H1 (cell line): ENCODE data around the gene NPFFR1. TPM values are rescaled to one million over a fixed set of nuclear protein-coding genes. Genes with fewer than 3 reads are reported as not detected.

Source experiments
- CTCF ChIA-PET: fragments of 300-600 bp; sonication (Branson Sonifier 250); formaldehyde crosslinking; loops from one replicate; lab custom pipeline; 2021; ENCODE audit not compliant: partially characterized antibody; lab: Charles Lee
- POLR2A ChIA-PET: fragments of 300-600 bp; sonication (Branson Sonifier 250); formaldehyde crosslinking; loops from one replicate; lab custom pipeline; 2021; ENCODE audit warnings: inconsistent platforms; ENCODE audit not compliant: partially characterized antibody; lab: Charles Lee
- DNase-seq, 2 experiments: peaks; one replicate each; pipeline versions ENCODE4 v3.0.0 to v3.0.0-alpha.2; 2010 to 2022; ENCODE audit warnings: low spot score in 2 of 2, low read depth in 1 of 2, mixed read lengths in 1 of 2
- FAIRE-seq: peaks from 2 replicates; lab custom pipeline; 2011; peaks lifted over from hg19 to GRCh38; lab: Jason Lieb, UNC
- H2AFZ ChIP-seq: 2 replicates; pipeline ENCODE4 v1.8.1; 2012; ENCODE audit warnings: low read length, inconsistent platforms
- H2AK5ac ChIP-seq: 2 replicates; pipeline ENCODE4 v1.6.1; 2013; ENCODE audit warnings: low read depth, low read length
- H2BK120ac ChIP-seq: replicated peaks from 2 replicates; pipeline ENCODE3; 2013; ENCODE audit warnings: low read depth, low read length, inconsistent platforms
- H2BK12ac ChIP-seq: 2 replicates; pipeline ENCODE4 v1.6.1; 2013; ENCODE audit warnings: low read depth, low read length
- H2BK15ac ChIP-seq: 2 replicates; pipeline ENCODE4 v1.6.1; 2013; ENCODE audit warnings: low read length
- H2BK20ac ChIP-seq: 2 replicates; pipeline ENCODE4 v1.6.1; 2013; ENCODE audit warnings: low read length
- H2BK5ac ChIP-seq: 2 replicates; pipeline ENCODE4 v1.6.1; 2013; ENCODE audit warnings: low read depth, low read length
- H3K14ac ChIP-seq: 2 replicates; pipeline ENCODE4 v1.6.1; 2013; ENCODE audit warnings: inconsistent platforms; ENCODE audit not compliant: insufficient read length
- H3K18ac ChIP-seq: 2 replicates; pipeline ENCODE4 v1.6.1; 2013; ENCODE audit warnings: low read length; ENCODE audit errors: extremely low read depth
- H3K23ac ChIP-seq: 2 replicates; pipeline ENCODE4 v1.6.1; 2013; ENCODE audit warnings: inconsistent platforms; ENCODE audit not compliant: insufficient read length
- H3K23me2 ChIP-seq: 2 replicates; pipeline ENCODE4 v1.6.1; 2013; ENCODE audit warnings: low read depth, low read length
- H3K27ac ChIP-seq: 2 replicates; pipeline ENCODE4 v1.6.1; 2011; ENCODE audit warnings: low read depth, low read length, inconsistent platforms
- H3K27me3 ChIP-seq, 4 experiments: replicated peaks in 1 of 4; 1 replicate in 1 of 4; 2 replicates in 3 of 4; pipeline versions ENCODE4 v1.6.1 to v1.8.1; 2011 to 2013; ENCODE audit warnings: low read length in 3 of 4, mild to moderate bottlenecking in 3 of 4, inconsistent platforms in 2 of 4, mixed read lengths in 2 of 4, moderate library complexity in 1 of 4; ENCODE audit not compliant: control insufficient read depth in 3 of 4, insufficient read depth in 3 of 4; ENCODE audit errors: extremely low read depth in 1 of 4
- H3K36me3 ChIP-seq, 4 experiments: 2 replicates each; pipeline versions ENCODE4 v1.6.1 to v1.8.1; 2011 to 2013; ENCODE audit warnings: mild to moderate bottlenecking in 4 of 4, low read length in 3 of 4, moderate library complexity in 2 of 4, control low read depth in 1 of 4, inconsistent platforms in 1 of 4; ENCODE audit not compliant: insufficient read depth in 4 of 4, control insufficient read depth in 2 of 4
- H3K4ac ChIP-seq: replicated peaks from 2 replicates; pipeline ENCODE3; 2013; ENCODE audit warnings: low read length, low read depth, mixed read lengths, inconsistent platforms; ENCODE audit not compliant: insufficient read length
- H3K4me1 ChIP-seq, 4 experiments: replicated peaks in 1 of 4; 1 replicate in 1 of 4; 2 replicates in 3 of 4; pipeline versions ENCODE4 v1.6.1 to v1.8.1; 2011 to 2013; ENCODE audit warnings: low read length in 3 of 4, inconsistent platforms in 2 of 4, mixed read lengths in 1 of 4; ENCODE audit not compliant: insufficient read depth in 4 of 4, control insufficient read depth in 3 of 4
- H3K4me2 ChIP-seq, 2 experiments: 2 replicates each; pipeline versions ENCODE4 v1.6.1 to v1.8.1; 2011 to 2013; ENCODE audit warnings: low read depth in 2 of 2, low read length in 2 of 2, control low read depth in 1 of 2, inconsistent platforms in 1 of 2, mild to moderate bottlenecking in 1 of 2; ENCODE audit not compliant: insufficient read depth in 1 of 2
- H3K4me3 ChIP-seq, 4 experiments: fragments of 200-600, 300-600 bp in 1 of 4; sonication (generic), shearing (Covaris generic), sonication (Bioruptor Twin) in 1 of 4; 2 replicates each; pipeline versions ENCODE4 v1.5.1 to v1.8.1; 2011 to 2016; ENCODE audit warnings: low read length in 4 of 4, low read depth in 3 of 4, control low read depth in 2 of 4, inconsistent platforms in 2 of 4, mild to moderate bottlenecking in 2 of 4, mixed read lengths in 1 of 4, moderate library complexity in 1 of 4; ENCODE audit not compliant: insufficient read depth in 2 of 4; ENCODE audit errors: extremely low read depth in 1 of 4
- H3K56ac ChIP-seq: replicated peaks from 2 replicates; pipeline ENCODE3; 2013; ENCODE audit warnings: low read depth, mild to moderate bottlenecking, mixed read lengths, low read length, inconsistent platforms; ENCODE audit not compliant: insufficient read length
- H3K79me1 ChIP-seq: 2 replicates; pipeline ENCODE4 v1.6.1; 2013; ENCODE audit warnings: low read depth, low read length, control low read depth
- H3K79me2 ChIP-seq, 2 experiments: 2 replicates each; pipeline versions ENCODE4 v1.6.1 to v1.8.1; 2012 to 2013; ENCODE audit warnings: low read length in 2 of 2, mild to moderate bottlenecking in 2 of 2, inconsistent platforms in 1 of 2; ENCODE audit not compliant: insufficient read depth in 2 of 2, control insufficient read depth in 1 of 2
- H3K9ac ChIP-seq, 4 experiments: replicated peaks in 1 of 4; 1 replicate in 1 of 4; 2 replicates in 3 of 4; pipeline versions ENCODE4 v1.6.1 to v1.8.1; 2011 to 2013; ENCODE audit warnings: low read depth in 3 of 4, low read length in 3 of 4, control low read depth in 2 of 4, mild to moderate bottlenecking in 2 of 4, moderate library complexity in 2 of 4, inconsistent platforms in 1 of 4; ENCODE audit errors: extremely low read depth in 1 of 4
- H3K9me3 ChIP-seq, 2 experiments: 2 replicates each; pipeline versions ENCODE4 v1.6.1 to v1.8.1; 2012 to 2013; ENCODE audit warnings: mild to moderate bottlenecking in 2 of 2, moderate library complexity in 2 of 2, control low read depth in 1 of 2, inconsistent platforms in 1 of 2, low read depth in 1 of 2, low read length in 1 of 2, mixed read lengths in 1 of 2; ENCODE audit not compliant: insufficient read depth in 2 of 2
- H4K20me1 ChIP-seq, 2 experiments: replicated peaks in 1 of 2; 2 replicates each; pipeline versions ENCODE3 to v1.8.1; 2011 to 2013; ENCODE audit warnings: inconsistent platforms in 2 of 2, low read length in 2 of 2, mild to moderate bottlenecking in 1 of 2; ENCODE audit not compliant: insufficient read depth in 2 of 2, control insufficient read depth in 1 of 2
- H4K5ac ChIP-seq: 2 replicates; pipeline ENCODE4 v1.6.1; 2013; ENCODE audit warnings: low read length, low read depth, mixed read lengths, inconsistent platforms; ENCODE audit not compliant: insufficient read length
- H4K8ac ChIP-seq: 2 replicates; pipeline ENCODE4 v1.8.0; 2013; ENCODE audit warnings: mild to moderate bottlenecking, moderate library complexity, low read length, inconsistent platforms; ENCODE audit not compliant: insufficient read depth; ENCODE audit errors: extremely low read depth
- H4K91ac ChIP-seq: replicated peaks from 2 replicates; pipeline ENCODE3; 2013; ENCODE audit warnings: low read length, mixed read lengths, inconsistent platforms; ENCODE audit not compliant: insufficient read length
- BACH1 ChIP-seq: IDR thresholded peaks from 2 replicates; pipeline ENCODE4 v1.6.1; 2012; ENCODE audit warnings: low read length, improper control_type of control experiment
- BRCA1 ChIP-seq: IDR thresholded peaks from 2 replicates; pipeline ENCODE4 v1.6.1; 2012; ENCODE audit warnings: low read depth, low read length, improper control_type of control experiment
- EGR1 ChIP-seq: IDR thresholded peaks from 2 replicates; pipeline ENCODE4 v1.6.1; 2011; ENCODE audit warnings: low read depth, low read length, borderline replicate concordance
- MAFK ChIP-seq: IDR thresholded peaks from 2 replicates; pipeline ENCODE4 v1.6.1; 2012; ENCODE audit warnings: low read depth, mild to moderate bottlenecking, improper control_type of control experiment, low read length
- RXRA ChIP-seq: IDR thresholded peaks from 2 replicates; pipeline ENCODE4 v1.6.1; 2011; ENCODE audit warnings: low read depth, mild to moderate bottlenecking, low read length, moderate library complexity; ENCODE audit not compliant: insufficient read depth
- SRF ChIP-seq: IDR thresholded peaks from 2 replicates; pipeline ENCODE4 v1.6.1; 2011; ENCODE audit warnings: mild to moderate bottlenecking, low read depth, low read length, moderate library complexity
- TCF12 ChIP-seq: IDR thresholded peaks from 2 replicates; pipeline ENCODE4 v1.6.1; 2011; ENCODE audit warnings: low read depth, mild to moderate bottlenecking, low read length
- TEAD4 ChIP-seq: IDR thresholded peaks from 2 replicates; pipeline ENCODE4 v1.6.1; 2012; ENCODE audit warnings: low read depth, low read length, inconsistent platforms, mixed read lengths
- whole genome bisulfite sequencing, 2 experiments: shearing (Covaris generic) in 1 of 2; methylation state at CpG; one replicate each; pipeline versions ENCODE4 v1.1.6 to v1.1.7; 2013 to 2015; ENCODE audit warnings: low lambda C conversion rate in 2 of 2, mixed read lengths in 2 of 2, inconsistent platforms in 1 of 2, low coverage in 1 of 2, missing lambda C conversion rate in 1 of 2; ENCODE audit not compliant: insufficient replicate concordance in 2 of 2, insufficient coverage in 1 of 2, insufficient read length in 1 of 2; ENCODE audit errors: extremely low coverage in 1 of 2, missing lambda C conversion rate in 1 of 2; 5-methylcytosine and 5-hydroxymethylcytosine counted together
- polyA plus RNA-seq, 7 experiments: library from polyadenylated mRNA; depleted of rRNA in 3 of 7; stranded (reverse) in 5 of 7; unstranded in 2 of 7; fragments of >200 nt in 5 of 7; fragments of 200-250 nt in 2 of 7; gene quantifications; 1 replicate in 5 of 7; 2 replicates in 1 of 7; 4 replicates in 1 of 7; pipeline versions ENCODE4 v1.2.1 to v1.2.3, GENCODE V29; 2011 to 2013; ENCODE audit warnings: missing spikeins in 2 of 7, mixed read lengths in 2 of 7
- total RNA-seq: library from RNA; stranded (reverse); fragmentation: NEBNext Ultra II Directional; extraction: Animal tissue kit (Norgen Biotek cat#: 25700); gene quantifications from 2 replicates; pipeline ENCODE4 v1.2.1, GENCODE V29; 2021
- TF ChIP-seq, protein P1 (sequence below), 3 experiments: IDR thresholded peaks; 1 replicate in 2 of 3; 2 replicates in 1 of 3; pipeline versions ENCODE4 v1.5.1 to v1.6.1; 2011; ENCODE audit warnings: low read length in 3 of 3, mild to moderate bottlenecking in 3 of 3, inconsistent platforms in 2 of 3, low read depth in 1 of 3, moderate library complexity in 1 of 3; ENCODE audit not compliant: insufficient read depth in 1 of 3; ENCODE audit errors: control extremely low read depth in 1 of 3

NPFFR1 gene
- total and polyA plus RNA-seq, 2 of the 8 experiments (the other 6 are each of a cell fraction or from before 2014, with no cell fraction given) = 0.02 to 0.06 TPM

DNA sequence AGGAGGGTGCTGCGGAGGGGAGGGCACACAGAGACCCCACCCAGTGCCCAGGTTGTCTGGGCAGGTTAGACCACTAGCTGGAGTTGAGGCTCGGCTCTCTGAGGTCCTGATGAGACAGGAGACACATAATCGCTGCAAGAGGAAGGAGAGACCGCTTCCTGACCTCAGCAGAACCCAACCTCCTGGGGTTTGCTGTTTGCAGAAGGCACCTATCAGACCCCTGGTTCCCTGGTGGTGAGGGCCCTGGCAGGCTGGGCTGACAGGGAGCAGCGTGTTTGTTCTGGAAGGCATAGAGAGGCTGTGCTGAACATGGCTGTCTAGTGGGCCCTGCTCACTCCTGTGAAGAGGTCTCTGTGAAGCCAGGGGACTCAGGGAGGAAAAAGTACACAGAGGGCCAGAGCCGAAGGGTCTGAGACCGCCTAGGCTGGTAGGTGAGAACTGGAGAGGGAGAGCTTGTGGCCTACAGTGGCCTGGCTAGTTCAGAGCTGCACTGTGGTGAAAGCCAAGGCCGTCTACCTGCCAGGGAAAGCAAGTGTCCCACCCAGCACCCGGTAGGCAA lies 39.4 kb upstream of the NPFFR1 start:
- H4K20me1 ChIP-seq = no peaks in the 10 kb centered on the region
- H2BK5ac ChIP-seq = peak overlapping the region; percentile 26; the same call in 1 of the 2 replicates

More for the DNA sequence above, 39.4 kb upstream of the NPFFR1 start:
- Histone ChIP-seq H2BK20ac (no peak overlapping the region), H3K14ac (no peak overlapping the region), H4K5ac (no peak overlapping the region), H3K36me3 (no peaks in the 10 kb centered on the region), H2BK12ac (no peak overlapping the region), H3K4me1 (peaks cover 0 to 17% (median 9%) of the 10 kb centered on the region in 4 experiments; a peak in 6 of 7 replicates), H2AK5ac (no peak overlapping the region), H3K23me2 (no peaks in the 10 kb centered on the region), H3K18ac (no peak overlapping the region), H4K8ac (peak overlapping the region; percentile 45), H3K79me1 (no peaks in the 10 kb centered on the region; the same call in 1 of the 2 replicates), H3K9ac (no peak overlapping the region), H3K4ac (no peak overlapping the region), H2BK15ac (no peak overlapping the region; the same call in 1 of the 2 replicates), H3K27me3 (no peaks in the 10 kb centered on the region), H3K56ac (no peak overlapping the region), H3K23ac (no peak overlapping the region), H3K4me3 (no peak overlapping the region), H2AFZ (no peak overlapping the region), H3K4me2 (no peak overlapping the region), H4K91ac (no peak overlapping the region), H2BK120ac (no peak overlapping the region), H3K79me2 (no peaks in the 10 kb centered on the region), H3K27ac (no peak overlapping the region), H3K9me3 (no peaks in the 10 kb centered on the region)
- no peak for TF ChIP-seq EGR1
- no peak for TF ChIP-seq TCF12
- TF ChIP-seq MAFK = no peak
- TF ChIP-seq BRCA1 = no peak
- TF ChIP-seq BACH1 = no peak
- TF ChIP-seq, protein P1, sequence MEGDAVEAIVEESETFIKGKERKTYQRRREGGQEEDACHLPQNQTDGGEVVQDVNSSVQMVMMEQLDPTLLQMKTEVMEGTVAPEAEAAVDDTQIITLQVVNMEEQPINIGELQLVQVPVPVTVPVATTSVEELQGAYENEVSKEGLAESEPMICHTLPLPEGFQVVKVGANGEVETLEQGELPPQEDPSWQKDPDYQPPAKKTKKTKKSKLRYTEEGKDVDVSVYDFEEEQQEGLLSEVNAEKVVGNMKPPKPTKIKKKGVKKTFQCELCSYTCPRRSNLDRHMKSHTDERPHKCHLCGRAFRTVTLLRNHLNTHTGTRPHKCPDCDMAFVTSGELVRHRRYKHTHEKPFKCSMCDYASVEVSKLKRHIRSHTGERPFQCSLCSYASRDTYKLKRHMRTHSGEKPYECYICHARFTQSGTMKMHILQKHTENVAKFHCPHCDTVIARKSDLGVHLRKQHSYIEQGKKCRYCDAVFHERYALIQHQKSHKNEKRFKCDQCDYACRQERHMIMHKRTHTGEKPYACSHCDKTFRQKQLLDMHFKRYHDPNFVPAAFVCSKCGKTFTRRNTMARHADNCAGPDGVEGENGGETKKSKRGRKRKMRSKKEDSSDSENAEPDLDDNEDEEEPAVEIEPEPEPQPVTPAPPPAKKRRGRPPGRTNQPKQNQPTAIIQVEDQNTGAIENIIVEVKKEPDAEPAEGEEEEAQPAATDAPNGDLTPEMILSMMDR (IDR thresholded peaks at IDR 0.05; ENCODE audit: control extremely low read depth in 1 of 3, insufficient read depth in 1 of 3, low read depth in 1 of 3, low read length in 3 of 3) = no peak
- TF ChIP-seq TEAD4 = no peak
- no peak for TF ChIP-seq RXRA
- no peak for TF ChIP-seq SRF
- no peak for FAIRE-seq
- no peak for DNase-seq
- WGBS, 2 experiments = 90% methylated on average over 9 of the region's 9 CpGs; no CpG with 5 or more reads in 1 of the 2 experiments
- ChIA-PET POLR2A (interaction anchor here (1.3 to 1.8 kb wide), 2 partner anchors 13 to 81 kb away, joined by 4 to 7 read pairs; partner anchors contain the start of gene EIF4EBP2), CTCF (interaction anchor here (0.6 to 4.3 kb wide), 20 partner anchors 8 to 123 kb away, joined by 3 to 40 read pairs (median 4); no protein-coding TSS in a partner anchor)
